H1 (cell line): ENCODE measurements around the gene ENDOU. TPM values are rescaled to one million over a fixed set of nuclear protein-coding genes. Genes with fewer than 3 reads are reported as not detected.
A peak's percentile ranks its signal among the peaks of the same experiment; 100 is the strongest.

Experiments used
- HDAC6 ChIP-seq: IDR thresholded peaks from one replicate; pipeline ENCODE4 v1.7.1; 2012; ENCODE audit warnings: low read depth, mild to moderate bottlenecking, inconsistent platforms, low read length, moderate library complexity
- SIN3A ChIP-seq, 2 experiments: IDR thresholded peaks in 1 of 2; conservative IDR thresholded peaks in 1 of 2; 2 replicates each; pipeline ENCODE4 v1.6.1; 2011 to 2012; ENCODE audit warnings: low read length in 2 of 2, improper control_type of control experiment in 1 of 2, low read depth in 1 of 2, mild to moderate bottlenecking in 1 of 2
- polyA plus RNA-seq, 7 experiments: library from polyadenylated mRNA; depleted of rRNA in 3 of 7; stranded (reverse) in 5 of 7; unstranded in 2 of 7; fragments of >200 nt in 5 of 7; fragments of 200-250 nt in 2 of 7; gene quantifications; 1 replicate in 5 of 7; 2 replicates in 1 of 7; 4 replicates in 1 of 7; pipeline versions ENCODE4 v1.2.1 to v1.2.3, GENCODE V29; 2011 to 2013; ENCODE audit warnings: missing spikeins in 2 of 7, mixed read lengths in 2 of 7
- total RNA-seq: library from RNA; stranded (reverse); fragmentation: NEBNext Ultra II Directional; extraction: Animal tissue kit (Norgen Biotek cat#: 25700); gene quantifications from 2 replicates; pipeline ENCODE4 v1.2.1, GENCODE V29; 2021
- TF ChIP-seq, protein P1 (sequence below), 3 experiments: IDR thresholded peaks; 1 replicate in 2 of 3; 2 replicates in 1 of 3; pipeline versions ENCODE4 v1.5.1 to v1.6.1; 2011; ENCODE audit warnings: low read length in 3 of 3, mild to moderate bottlenecking in 3 of 3, inconsistent platforms in 2 of 3, low read depth in 1 of 3, moderate library complexity in 1 of 3; ENCODE audit not compliant: insufficient read depth in 1 of 3; ENCODE audit errors: control extremely low read depth in 1 of 3

The ENDOU gene
- total and polyA plus RNA-seq, 2 of the 8 experiments (the other 6 are each of a cell fraction or from before 2014, with no cell fraction given), result not detected

DNA sequence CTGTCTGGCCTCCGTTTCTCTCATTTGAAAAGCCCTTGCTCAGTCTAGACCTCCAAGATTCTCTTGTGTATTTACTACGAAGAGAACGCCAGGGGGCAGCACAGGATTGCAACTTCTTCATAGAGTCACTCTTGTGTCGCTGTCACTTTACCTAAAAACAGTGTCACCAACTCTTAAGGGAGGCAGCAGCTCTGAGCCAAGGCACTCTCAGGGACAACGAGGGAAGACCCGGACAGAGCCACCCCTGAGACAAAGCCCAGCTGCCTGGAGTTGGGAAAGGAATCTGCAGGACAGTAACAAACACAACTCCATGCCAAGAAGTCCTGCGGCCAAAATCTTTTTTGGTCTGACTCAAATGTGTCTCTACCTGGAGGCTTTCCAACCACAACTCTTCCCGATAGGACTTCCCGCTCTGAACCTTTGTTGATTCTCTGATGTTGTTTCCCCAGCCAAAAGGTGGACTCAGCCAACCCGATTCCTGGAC is 9.9 kb downstream of the ENDOU start (continued):
- TF ChIP-seq, protein P1, sequence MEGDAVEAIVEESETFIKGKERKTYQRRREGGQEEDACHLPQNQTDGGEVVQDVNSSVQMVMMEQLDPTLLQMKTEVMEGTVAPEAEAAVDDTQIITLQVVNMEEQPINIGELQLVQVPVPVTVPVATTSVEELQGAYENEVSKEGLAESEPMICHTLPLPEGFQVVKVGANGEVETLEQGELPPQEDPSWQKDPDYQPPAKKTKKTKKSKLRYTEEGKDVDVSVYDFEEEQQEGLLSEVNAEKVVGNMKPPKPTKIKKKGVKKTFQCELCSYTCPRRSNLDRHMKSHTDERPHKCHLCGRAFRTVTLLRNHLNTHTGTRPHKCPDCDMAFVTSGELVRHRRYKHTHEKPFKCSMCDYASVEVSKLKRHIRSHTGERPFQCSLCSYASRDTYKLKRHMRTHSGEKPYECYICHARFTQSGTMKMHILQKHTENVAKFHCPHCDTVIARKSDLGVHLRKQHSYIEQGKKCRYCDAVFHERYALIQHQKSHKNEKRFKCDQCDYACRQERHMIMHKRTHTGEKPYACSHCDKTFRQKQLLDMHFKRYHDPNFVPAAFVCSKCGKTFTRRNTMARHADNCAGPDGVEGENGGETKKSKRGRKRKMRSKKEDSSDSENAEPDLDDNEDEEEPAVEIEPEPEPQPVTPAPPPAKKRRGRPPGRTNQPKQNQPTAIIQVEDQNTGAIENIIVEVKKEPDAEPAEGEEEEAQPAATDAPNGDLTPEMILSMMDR (IDR thresholded peaks at IDR 0.05; ENCODE audit: control extremely low read depth in 1 of 3, insufficient read depth in 1 of 3, low read depth in 1 of 3, low read length in 3 of 3), result peak in 2 of 3 experiments; percentile 77 to 84; a peak in 3 of 4 replicates
- TF ChIP-seq SIN3A (conservative IDR thresholded peaks at IDR 0.05 in 1 of 2, IDR thresholded peaks at IDR 0.05 in 1 of 2; ENCODE audit: low read depth in 1 of 2, low read length in 2 of 2) (peak in 1 of 2 experiments; percentile 56; a peak in 1 of 4 replicates), HDAC6 (no peak)
